ENCODE results near the gene HHAT.

GRCh38 chr1:210457568-210457967 is 128.9 kb downstream of the HHAT start:
- TF ChIP-seq CTCF (conservative IDR thresholded peaks at IDR 0.05) (no peak), ZFX (IDR thresholded peaks at IDR 0.05) (no peak)
